H9 (cell line): Measurements from ENCODE around the gene GDF15. TPM values are rescaled to one million over a fixed set of nuclear protein-coding genes. Genes with fewer than 3 reads are reported as not detected.

Source experiments
- DNase-seq: peaks from one replicate; pipeline ENCODE4 v3.0.0-alpha.2; 2017
- H2AFZ ChIP-seq: one replicate; pipeline ENCODE4 v1.6.1; 2013; ENCODE audit warnings: mild to moderate bottlenecking, low read length, control low read depth, moderate library complexity
- H2AK5ac ChIP-seq: 2 replicates; pipeline ENCODE4 v1.6.1; 2013; ENCODE audit warnings: low read length, control low read depth, mixed read lengths; ENCODE audit not compliant: insufficient read length
- H2BK120ac ChIP-seq: one replicate; pipeline ENCODE4 v1.6.1; 2013; ENCODE audit warnings: low read depth, mild to moderate bottlenecking, low read length, control low read depth, inconsistent platforms; ENCODE audit not compliant: poor library complexity, severe bottlenecking
- H2BK12ac ChIP-seq: 2 replicates; pipeline ENCODE4 v1.6.1; 2013; ENCODE audit warnings: low read length, control low read depth, mixed read lengths, low read depth; ENCODE audit not compliant: insufficient read length
- H2BK15ac ChIP-seq: 2 replicates; pipeline ENCODE4 v1.6.1; 2013; ENCODE audit warnings: low read depth, low read length, control low read depth
- H2BK20ac ChIP-seq: one replicate; pipeline ENCODE4 v1.6.1; 2013; ENCODE audit warnings: low read depth, mild to moderate bottlenecking, low read length, control low read depth, inconsistent platforms; ENCODE audit not compliant: poor library complexity, severe bottlenecking
- H2BK5ac ChIP-seq: 2 replicates; pipeline ENCODE4 v1.6.1; 2013; ENCODE audit warnings: low read length, control low read depth, mixed read lengths; ENCODE audit not compliant: insufficient read length
- H3K14ac ChIP-seq: 2 replicates; pipeline ENCODE4 v1.6.1; 2013; ENCODE audit warnings: low read length, control low read depth; ENCODE audit not compliant: insufficient read depth
- H3K18ac ChIP-seq: 2 replicates; pipeline ENCODE4 v1.6.1; 2013; ENCODE audit warnings: low read depth, mild to moderate bottlenecking, mixed read lengths, low read length, control low read depth; ENCODE audit not compliant: insufficient read length
- H3K23ac ChIP-seq: 2 replicates; pipeline ENCODE4 v1.6.1; 2013; ENCODE audit warnings: low read length, control low read depth, mixed read lengths, low read depth; ENCODE audit not compliant: insufficient read length
- H3K23me2 ChIP-seq: 2 replicates; pipeline ENCODE4 v1.6.1; 2013; ENCODE audit warnings: low read depth, mild to moderate bottlenecking, mixed read lengths, low read length, control low read depth; ENCODE audit not compliant: insufficient read length, poor library complexity, severe bottlenecking
- H3K27ac ChIP-seq: 2 replicates; pipeline ENCODE4 v1.5.1; 2013; ENCODE audit warnings: low read length, control low read depth, mixed read lengths, low read depth; ENCODE audit not compliant: insufficient read length
- H3K27me3 ChIP-seq: 2 replicates; pipeline ENCODE4 v1.6.1; 2013; ENCODE audit warnings: low read length, control low read depth, inconsistent platforms; ENCODE audit not compliant: insufficient read depth
- H3K4ac ChIP-seq: 2 replicates; pipeline ENCODE4 v1.6.1; 2013; ENCODE audit warnings: low read depth, mild to moderate bottlenecking, control low read depth, inconsistent platforms, low read length, moderate library complexity
- H3K4me1 ChIP-seq: 2 replicates; pipeline ENCODE4 v1.6.1; 2013; ENCODE audit warnings: low read length, control low read depth, inconsistent platforms; ENCODE audit not compliant: insufficient read depth
- H3K4me2 ChIP-seq: 2 replicates; pipeline ENCODE4 v1.6.1; 2013; ENCODE audit warnings: low read length, control low read depth, mixed read lengths; ENCODE audit not compliant: insufficient read length, insufficient read depth
- H3K56ac ChIP-seq: 2 replicates; pipeline ENCODE4 v1.6.1; 2013; ENCODE audit warnings: low read depth, mild to moderate bottlenecking, mixed read lengths, low read length, control low read depth; ENCODE audit not compliant: insufficient read length
- H3K79me1 ChIP-seq: 2 replicates; pipeline ENCODE4 v1.6.1; 2013; ENCODE audit warnings: low read depth, mild to moderate bottlenecking, moderate library complexity, low read length, control low read depth, inconsistent platforms; ENCODE audit not compliant: insufficient read depth, poor library complexity, severe bottlenecking
- H3K79me2 ChIP-seq: 2 replicates; pipeline ENCODE4 v1.6.1; 2013; ENCODE audit warnings: low read length, control low read depth, inconsistent platforms; ENCODE audit not compliant: insufficient read depth
- H3K9ac ChIP-seq: 2 replicates; pipeline ENCODE4 v1.6.1; 2013; ENCODE audit warnings: low read length, control low read depth, mixed read lengths; ENCODE audit not compliant: insufficient read length; ENCODE audit errors: extremely low read depth
- H3K9me3 ChIP-seq: one replicate; pipeline ENCODE4 v1.6.1; 2013; ENCODE audit warnings: low read depth, low read length, inconsistent platforms; ENCODE audit not compliant: control insufficient read depth
- H3T11ph ChIP-seq: one replicate; pipeline ENCODE4 v1.6.1; 2013; ENCODE audit warnings: mild to moderate bottlenecking, low read length, control low read depth, inconsistent platforms
- H4K20me1 ChIP-seq: one replicate; pipeline ENCODE4 v1.6.1; 2013; ENCODE audit not compliant: control insufficient read depth, insufficient read length, insufficient read depth
- H4K5ac ChIP-seq: 2 replicates; pipeline ENCODE4 v1.6.1; 2013; ENCODE audit warnings: low read depth, mild to moderate bottlenecking, mixed read lengths, low read length, control low read depth; ENCODE audit not compliant: insufficient read length
- H4K8ac ChIP-seq: replicated peaks from 2 replicates; pipeline ENCODE4 v1.6.1; 2013; ENCODE audit warnings: low read length, control low read depth, mixed read lengths, low read depth; ENCODE audit not compliant: insufficient read length
- H4K91ac ChIP-seq: 2 replicates; pipeline ENCODE4 v1.6.1; 2013; ENCODE audit warnings: low read depth, mild to moderate bottlenecking, moderate library complexity, mixed read lengths, low read length, control low read depth; ENCODE audit not compliant: insufficient read length
- H3K27ac Mint-ChIP-seq, 3 experiments: 2 replicates in 2 of 3; 3 replicates in 1 of 3; pipeline ENCODE4 v1.8.0; 2020 to 2021; ENCODE audit warnings: mixed read lengths in 3 of 3, mild to moderate bottlenecking in 1 of 3, moderate library complexity in 1 of 3
- H3K27me3 Mint-ChIP-seq: 2 replicates; pipeline ENCODE4 v1.8.0; 2021; ENCODE audit warnings: low read depth, mild to moderate bottlenecking, moderate library complexity, mixed read lengths
- H3K36me3 Mint-ChIP-seq, 3 experiments: 2 replicates in 2 of 3; 3 replicates in 1 of 3; pipeline ENCODE4 v1.8.0; 2020 to 2021; ENCODE audit warnings: low read depth in 3 of 3, mixed read lengths in 3 of 3; ENCODE audit not compliant: insufficient read depth in 1 of 3
- H3K4me1 Mint-ChIP-seq, 2 experiments: 2 replicates each; pipeline ENCODE4 v1.8.0; 2020; ENCODE audit warnings: mixed read lengths in 2 of 2
- H3K4me3 Mint-ChIP-seq, 2 experiments: 2 replicates in 1 of 2; 3 replicates in 1 of 2; pipeline ENCODE4 v1.8.0; 2020 to 2021; ENCODE audit warnings: mild to moderate bottlenecking in 2 of 2, mixed read lengths in 2 of 2, moderate library complexity in 1 of 2
- H3K9me3 Mint-ChIP-seq, 2 experiments: 2 replicates in 1 of 2; 3 replicates in 1 of 2; pipeline ENCODE4 v1.8.0; 2020; ENCODE audit warnings: mild to moderate bottlenecking in 2 of 2, mixed read lengths in 2 of 2, moderate library complexity in 1 of 2
- WGBS: extraction: QIAGEN DNeasy Blood & Tissue Kit; methylation state at CpG from one replicate; pipeline ENCODE4 v1.1.7; 2013; ENCODE audit warnings: missing lambda C conversion rate, low lambda C conversion rate, mixed read lengths; ENCODE audit not compliant: insufficient read length; ENCODE audit errors: extremely low coverage; 5-methylcytosine and 5-hydroxymethylcytosine counted together
- total RNA-seq: library from RNA; stranded (reverse); gene quantifications from 2 replicates; pipeline ENCODE4 v1.2.1, GENCODE V29; 2021
- TF ChIP-seq, protein P1 (sequence below): fragments of 200-600 bp; sonication (generic); conservative IDR thresholded peaks from 3 replicates; pipeline ENCODE4 v1.8.0; 2021; ENCODE audit warnings: antibody characterized with exemption, mild to moderate bottlenecking

GDF15 gene
- total RNA-seq, 1 experiment from 2014 or later = 5.7 TPM

DNA sequence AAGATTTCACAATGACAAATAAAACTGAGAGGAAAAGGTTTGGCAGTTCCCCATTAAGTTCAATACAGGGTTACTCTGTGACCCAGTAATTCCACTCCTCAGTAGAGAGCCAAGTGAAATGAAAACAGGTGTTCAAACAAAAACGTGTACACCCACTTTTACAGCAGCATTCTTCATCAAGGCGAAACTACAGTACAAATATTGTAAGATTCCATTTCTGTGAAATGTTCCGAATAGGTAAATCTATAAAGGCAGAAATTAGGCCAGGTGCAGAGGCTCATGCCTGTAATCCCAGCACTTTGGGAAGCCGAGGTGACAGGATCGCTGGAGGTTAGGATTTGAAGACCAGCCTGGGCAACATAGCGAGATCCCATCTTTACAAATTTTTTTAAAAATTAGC is 8.9 kb upstream of the GDF15 start:
- H3K27me3 ChIP-seq = no peaks in the 10 kb centered on the region
- H2BK20ac ChIP-seq = no peak overlapping the region
- peaks cover 2% of the 10 kb centered on the region for H4K20me1 ChIP-seq
- no peaks in the 10 kb centered on the region for H3K79me2 ChIP-seq
- TF ChIP-seq, protein P1, sequence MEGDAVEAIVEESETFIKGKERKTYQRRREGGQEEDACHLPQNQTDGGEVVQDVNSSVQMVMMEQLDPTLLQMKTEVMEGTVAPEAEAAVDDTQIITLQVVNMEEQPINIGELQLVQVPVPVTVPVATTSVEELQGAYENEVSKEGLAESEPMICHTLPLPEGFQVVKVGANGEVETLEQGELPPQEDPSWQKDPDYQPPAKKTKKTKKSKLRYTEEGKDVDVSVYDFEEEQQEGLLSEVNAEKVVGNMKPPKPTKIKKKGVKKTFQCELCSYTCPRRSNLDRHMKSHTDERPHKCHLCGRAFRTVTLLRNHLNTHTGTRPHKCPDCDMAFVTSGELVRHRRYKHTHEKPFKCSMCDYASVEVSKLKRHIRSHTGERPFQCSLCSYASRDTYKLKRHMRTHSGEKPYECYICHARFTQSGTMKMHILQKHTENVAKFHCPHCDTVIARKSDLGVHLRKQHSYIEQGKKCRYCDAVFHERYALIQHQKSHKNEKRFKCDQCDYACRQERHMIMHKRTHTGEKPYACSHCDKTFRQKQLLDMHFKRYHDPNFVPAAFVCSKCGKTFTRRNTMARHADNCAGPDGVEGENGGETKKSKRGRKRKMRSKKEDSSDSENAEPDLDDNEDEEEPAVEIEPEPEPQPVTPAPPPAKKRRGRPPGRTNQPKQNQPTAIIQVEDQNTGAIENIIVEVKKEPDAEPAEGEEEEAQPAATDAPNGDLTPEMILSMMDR = no peak
- H3K79me1 ChIP-seq = no peaks in the 10 kb centered on the region
- no peak overlapping the region for H3K27ac ChIP-seq
- H4K91ac ChIP-seq = no peak overlapping the region
- H2AFZ ChIP-seq = no peak overlapping the region
- no peak overlapping the region for H3K9ac ChIP-seq
- no peak overlapping the region for H3K23ac ChIP-seq
- H2BK120ac ChIP-seq = no peak overlapping the region
- H3K56ac ChIP-seq = no peak overlapping the region
- Mint-ChIP-seq H3K27me3 (no peaks in the 10 kb centered on the region; the same call in 1 of the 2 replicates), H3K27ac (peak overlapping the region in 1 of 3 experiments; percentile 85; a peak in 2 of 7 replicates), H3K4me1 (peaks cover 21% of the 10 kb centered on the region in 2 experiments), H3K4me3 (no peak overlapping the region), H3K36me3 (peaks cover 0 to 2% (median 0%) of the 10 kb centered on the region in 3 experiments; a peak in 1 of 7 replicates), H3K9me3 (no peaks in the 10 kb centered on the region; a peak in 1 of 5 replicates)
- H3K9me3 ChIP-seq = no peaks in the 10 kb centered on the region
- no peak overlapping the region for H4K8ac ChIP-seq
- H3K4me2 ChIP-seq = no peak overlapping the region
- no peak overlapping the region for H3K18ac ChIP-seq
- no peak overlapping the region for H2BK15ac ChIP-seq
- H3K14ac ChIP-seq = no peak overlapping the region
- DNase-seq = no peak
- H2BK12ac ChIP-seq = no peak overlapping the region
- H3K23me2 ChIP-seq = no peaks in the 10 kb centered on the region
- peaks cover 2% of the 10 kb centered on the region; the same call in 1 of the 2 replicates for H3K4me1 ChIP-seq
- H4K5ac ChIP-seq = no peak overlapping the region
- H3T11ph ChIP-seq = no peak overlapping the region
- no peak overlapping the region for H3K4ac ChIP-seq
- H2BK5ac ChIP-seq = no peak overlapping the region
- no peak overlapping the region for H2AK5ac ChIP-seq
- no CpG with 5 or more reads among the region's 6 CpGs for WGBS
